Stimulated activated effector memory CD8-positive, alpha-beta T cell treated with anti-CD3 and anti-CD28 coated beads, Interleukin-12 subunit alpha, Interleukin-12 subunit beta, amount 100 ng/mL, for 72 hours (primary cell): Measurements from ENCODE around the gene ANAPC4.
A peak's percentile ranks its signal among the peaks of the same experiment; 100 is the strongest.

Source experiments
- ATAC-seq: fragments of 150-1000 bp; cut with Tn5 transposase; 2 replicates; pipeline ENCODE4 v1.10.0; 2021
- DNase-seq, 2 donors: peaks; one replicate each; pipeline ENCODE4 v3.0.0; 2021 to 2022; ENCODE audit warnings: low spot score in 2 of 2
- H3K27ac Mint-ChIP-seq: one replicate; pipeline ENCODE4 v1.8.0; 2022; ENCODE audit warnings: mild to moderate bottlenecking, mixed read lengths
- H3K36me3 Mint-ChIP-seq: one replicate; pipeline ENCODE4 v1.8.0; 2022; ENCODE audit warnings: mild to moderate bottlenecking, mixed read lengths
- H3K4me1 Mint-ChIP-seq: one replicate; pipeline ENCODE4 v1.8.0; 2022; ENCODE audit warnings: mixed read lengths
- H3K4me3 Mint-ChIP-seq: one replicate; pipeline ENCODE4 v1.8.0; 2022; ENCODE audit warnings: mild to moderate bottlenecking, mixed read lengths
- H3K9me3 Mint-ChIP-seq: one replicate; pipeline ENCODE4 v1.8.0; 2022; ENCODE audit warnings: mixed read lengths

The ANAPC4 gene

DNA sequence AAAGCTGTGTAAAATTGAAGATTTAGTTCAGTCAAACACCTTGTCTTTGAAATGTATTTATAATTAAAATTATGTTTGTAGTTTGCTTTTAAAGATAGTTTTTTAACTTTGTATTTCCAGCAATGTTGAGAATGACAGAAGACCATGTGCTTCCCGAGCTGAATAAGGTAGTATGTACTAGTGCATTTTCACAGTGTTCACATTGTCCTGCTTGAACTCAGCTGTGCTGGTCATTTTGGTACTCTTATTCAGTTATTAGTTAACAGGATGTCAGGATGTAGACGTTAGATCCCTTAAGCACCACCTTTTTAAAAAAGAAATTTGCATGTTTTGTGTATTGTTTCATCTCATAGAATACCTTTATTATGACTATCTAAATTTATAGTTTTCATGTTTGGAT, 28.4 kb downstream of the ANAPC4 start:
- Mint-ChIP-seq H3K4me3 (no peak overlapping the region), H3K9me3 (no peaks in the 10 kb centered on the region), H3K4me1 (peaks cover 2% of the 10 kb centered on the region), H3K27ac (no peak overlapping the region), H3K36me3 (peaks cover 95% of the 10 kb centered on the region)
- ATAC-seq (no peak), DNase-seq (no peak)

DNA sequence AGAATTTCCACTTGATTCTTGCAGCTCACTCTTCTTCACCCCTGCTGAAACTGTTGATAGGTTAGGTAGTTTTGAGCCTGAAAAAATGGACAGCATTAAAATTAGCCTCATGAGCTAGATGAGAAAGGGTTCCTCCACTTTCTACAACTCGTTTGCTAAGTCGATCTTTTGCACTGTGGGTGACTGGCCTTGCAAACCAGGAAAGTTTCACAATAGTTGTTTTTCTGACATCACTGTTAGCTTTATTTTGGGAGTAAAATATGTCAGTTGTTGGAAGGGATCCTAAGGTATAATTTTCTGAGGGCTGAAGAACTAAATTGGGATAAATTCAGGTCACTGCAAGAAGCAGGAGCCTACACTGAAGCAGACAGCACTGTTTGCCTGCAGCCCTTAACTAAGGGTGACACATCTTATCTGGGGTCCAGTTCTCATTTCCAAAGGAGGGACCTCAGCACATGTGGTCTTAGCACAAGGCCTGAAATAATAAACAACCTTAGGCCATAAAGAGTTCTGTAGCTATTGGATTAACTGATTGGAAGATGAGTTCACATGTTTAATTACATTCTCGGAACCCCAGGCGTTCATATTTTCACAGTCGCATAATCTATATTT, 29.1 kb downstream of the ANAPC4 start:
- Mint-ChIP-seq H3K36me3 (peaks cover 98% of the 10 kb centered on the region), H3K4me3 (no peak overlapping the region), H3K27ac (peak overlapping the region; percentile 37), H3K4me1 (no peaks in the 10 kb centered on the region), H3K9me3 (no peaks in the 10 kb centered on the region)
- ATAC-seq: no peak
- no peak for DNase-seq

DNA sequence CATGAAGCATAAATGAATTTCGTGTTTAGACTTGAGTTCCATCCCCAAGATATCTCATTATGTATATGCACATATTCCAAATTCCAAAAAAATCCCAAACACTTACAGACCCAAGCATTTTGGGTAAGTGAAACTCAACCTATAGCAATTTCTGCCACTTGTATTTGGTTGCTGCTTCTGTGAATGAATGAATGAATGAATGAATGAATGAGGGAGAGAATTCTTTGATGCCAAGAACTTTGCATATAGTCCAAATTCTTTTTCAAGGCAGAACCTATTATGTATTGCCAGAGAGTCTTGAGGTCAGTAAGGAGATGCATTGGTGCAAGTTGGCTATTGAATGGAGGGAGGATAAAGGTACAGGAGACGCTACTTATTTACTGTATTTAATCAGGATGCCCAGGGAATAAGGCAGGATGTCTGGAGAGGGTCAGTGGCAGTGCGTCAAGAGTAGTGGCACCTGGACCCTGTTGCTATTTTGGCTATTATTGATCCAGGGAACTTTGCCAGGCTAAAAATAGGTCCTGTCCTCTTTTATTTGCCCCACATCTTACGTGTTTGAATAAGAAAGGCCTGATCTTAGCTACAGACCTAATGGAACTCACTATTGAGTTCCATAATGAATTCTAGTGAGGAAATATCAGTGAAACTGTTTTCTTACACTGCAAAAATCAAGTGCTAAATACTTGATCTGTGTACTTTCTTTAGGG, 33.9 kb downstream of the ANAPC4 start:
- Mint-ChIP-seq H3K36me3 (peaks cover 100% of the 10 kb centered on the region), H3K4me3 (no peak overlapping the region), H3K27ac (no peak overlapping the region), H3K4me1 (no peaks in the 10 kb centered on the region), H3K9me3 (no peaks in the 10 kb centered on the region)
- DNase-seq (no peak), ATAC-seq (no peak)

DNA sequence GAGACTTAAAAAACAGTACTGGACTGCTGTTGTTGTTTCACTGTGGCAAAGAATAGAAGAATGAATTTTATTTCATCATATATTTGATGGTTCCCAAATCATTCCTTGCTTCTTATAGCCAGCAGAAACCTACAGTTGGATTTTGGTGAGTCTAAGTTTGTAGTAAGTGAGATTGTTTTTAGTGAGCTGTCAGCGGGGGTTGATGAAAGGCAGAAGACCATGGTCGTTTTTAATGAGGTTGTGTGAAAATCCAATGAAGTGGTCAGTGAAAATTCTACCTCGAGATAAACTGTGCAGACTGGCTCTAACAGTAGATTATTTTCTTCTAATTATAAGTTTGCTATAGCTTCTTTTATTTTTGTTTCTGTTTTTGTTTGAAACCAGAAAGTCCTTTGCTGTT, 36.2 kb downstream of the ANAPC4 start:
- Mint-ChIP-seq H3K4me3 (no peak overlapping the region), H3K4me1 (no peaks in the 10 kb centered on the region), H3K27ac (peak overlapping the region; percentile 29), H3K9me3 (no peaks in the 10 kb centered on the region), H3K36me3 (peaks cover 100% of the 10 kb centered on the region)
- no peak for ATAC-seq
- no peak for DNase-seq

DNA sequence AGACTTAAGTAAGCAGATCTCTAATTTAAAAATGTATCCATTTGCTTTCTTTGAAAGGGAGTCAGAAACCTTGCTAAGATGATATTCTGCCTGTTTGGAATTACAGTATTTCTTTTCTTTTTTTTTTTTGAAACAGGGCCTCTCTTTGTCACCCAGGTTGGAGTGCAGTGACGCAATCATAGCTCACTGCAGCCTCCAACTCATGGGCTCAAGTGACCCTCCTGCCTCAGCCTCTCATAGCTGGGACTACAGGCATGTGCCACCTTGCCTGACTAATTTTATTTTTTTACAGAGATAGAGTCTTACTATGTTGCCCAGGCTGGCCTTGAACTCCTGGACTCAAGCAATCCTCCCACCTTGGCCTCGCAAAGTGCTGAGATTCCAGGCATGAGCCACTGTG, 40.0 kb downstream of the ANAPC4 start:
- no peak overlapping the region for H3K4me3 Mint-ChIP-seq
- H3K9me3 Mint-ChIP-seq: no peaks in the 10 kb centered on the region
- no peak overlapping the region for H3K27ac Mint-ChIP-seq
- no peaks in the 10 kb centered on the region for H3K4me1 Mint-ChIP-seq
- DNase-seq (no peak), ATAC-seq (no peak)
- peaks cover 77% of the 10 kb centered on the region for H3K36me3 Mint-ChIP-seq

DNA sequence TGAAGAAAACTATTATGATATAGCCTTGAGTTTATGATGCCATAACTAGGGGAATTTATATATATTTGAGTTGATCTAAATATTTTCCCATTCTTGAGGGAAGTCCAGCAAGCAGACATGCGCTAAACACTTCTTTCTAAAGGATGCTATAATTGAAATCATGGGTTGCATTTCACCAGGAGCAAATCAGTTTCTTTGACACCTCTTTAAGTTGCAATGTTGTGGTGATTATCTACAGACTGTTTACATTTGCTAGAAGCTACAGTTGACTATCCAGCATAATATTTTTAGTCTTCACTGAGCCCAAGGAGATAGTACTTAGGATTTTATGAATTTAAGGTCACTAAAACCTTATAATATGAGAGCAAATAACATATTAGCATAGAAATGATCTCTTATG, 43.9 kb downstream of the ANAPC4 start:
- H3K27ac Mint-ChIP-seq: no peak overlapping the region
- H3K36me3 Mint-ChIP-seq: peaks cover 38% of the 10 kb centered on the region
- DNase-seq (no peak), ATAC-seq (no peak)
- H3K4me3 Mint-ChIP-seq: no peak overlapping the region
- no peaks in the 10 kb centered on the region for H3K4me1 Mint-ChIP-seq
- H3K9me3 Mint-ChIP-seq: no peaks in the 10 kb centered on the region

DNA sequence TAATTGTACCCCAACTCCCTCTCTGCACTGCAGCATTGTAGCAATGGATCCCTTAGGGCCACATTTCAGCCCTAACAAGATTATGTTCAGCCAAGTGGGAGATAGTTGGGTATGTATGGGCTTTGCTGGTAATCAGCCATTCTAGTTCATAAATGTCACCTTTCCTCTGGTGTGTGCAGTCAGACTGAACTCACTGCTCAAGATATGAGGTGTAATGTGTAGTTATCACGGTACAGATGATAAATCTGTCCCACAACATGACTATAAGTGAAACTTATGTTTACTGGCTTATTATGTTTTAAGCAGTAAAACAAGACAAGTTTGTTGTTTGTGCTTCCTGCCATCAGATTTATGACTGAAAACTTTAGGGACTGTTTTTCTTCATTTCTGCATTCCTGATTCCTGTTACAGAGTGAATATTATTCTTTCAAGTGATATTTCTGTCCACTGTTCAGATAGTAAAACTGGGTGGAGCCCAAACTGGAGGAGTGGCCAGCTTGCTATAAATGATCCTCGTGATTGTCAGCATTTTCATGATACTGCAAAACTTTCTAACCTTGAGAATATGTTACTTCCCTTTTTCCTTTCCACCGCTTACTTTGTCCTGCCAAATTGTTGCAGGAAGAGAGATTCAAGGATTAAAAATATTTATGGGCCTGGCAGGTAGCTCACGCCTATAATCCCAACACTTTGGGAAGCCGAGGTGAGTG, 44.9 kb downstream of the ANAPC4 start:
- Mint-ChIP-seq H3K4me3 (no peak overlapping the region), H3K9me3 (no peaks in the 10 kb centered on the region), H3K27ac (no peak overlapping the region), H3K36me3 (peaks cover 27% of the 10 kb centered on the region), H3K4me1 (no peaks in the 10 kb centered on the region)
- DNase-seq (no peak), ATAC-seq (peak; percentile 96)

DNA sequence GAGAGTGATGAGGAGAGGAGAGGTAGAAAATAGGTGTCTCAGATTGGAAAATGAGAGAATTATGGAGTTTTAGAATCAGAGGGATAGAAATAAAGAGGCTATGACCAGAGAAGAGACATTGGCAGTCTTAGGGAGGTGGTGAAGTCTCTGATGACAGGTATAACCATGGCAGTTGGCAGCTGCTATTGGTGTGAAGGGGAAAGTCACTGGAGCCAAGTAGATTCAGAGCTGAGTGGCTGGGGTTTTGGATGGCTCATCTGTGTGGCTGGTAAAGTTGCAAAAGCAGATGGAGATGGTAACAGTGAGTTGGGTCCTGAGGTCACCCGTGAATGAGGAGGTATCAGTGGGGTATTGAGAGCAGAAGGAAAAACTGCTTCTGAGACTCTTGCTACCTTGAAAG, 46.5 kb downstream of the ANAPC4 start:
- no peak overlapping the region for H3K4me3 Mint-ChIP-seq
- H3K36me3 Mint-ChIP-seq: peaks cover 12% of the 10 kb centered on the region
- H3K9me3 Mint-ChIP-seq: no peaks in the 10 kb centered on the region
- H3K4me1 Mint-ChIP-seq: no peaks in the 10 kb centered on the region
- DNase-seq: no peak
- no peak overlapping the region for H3K27ac Mint-ChIP-seq
- no peak for ATAC-seq

DNA sequence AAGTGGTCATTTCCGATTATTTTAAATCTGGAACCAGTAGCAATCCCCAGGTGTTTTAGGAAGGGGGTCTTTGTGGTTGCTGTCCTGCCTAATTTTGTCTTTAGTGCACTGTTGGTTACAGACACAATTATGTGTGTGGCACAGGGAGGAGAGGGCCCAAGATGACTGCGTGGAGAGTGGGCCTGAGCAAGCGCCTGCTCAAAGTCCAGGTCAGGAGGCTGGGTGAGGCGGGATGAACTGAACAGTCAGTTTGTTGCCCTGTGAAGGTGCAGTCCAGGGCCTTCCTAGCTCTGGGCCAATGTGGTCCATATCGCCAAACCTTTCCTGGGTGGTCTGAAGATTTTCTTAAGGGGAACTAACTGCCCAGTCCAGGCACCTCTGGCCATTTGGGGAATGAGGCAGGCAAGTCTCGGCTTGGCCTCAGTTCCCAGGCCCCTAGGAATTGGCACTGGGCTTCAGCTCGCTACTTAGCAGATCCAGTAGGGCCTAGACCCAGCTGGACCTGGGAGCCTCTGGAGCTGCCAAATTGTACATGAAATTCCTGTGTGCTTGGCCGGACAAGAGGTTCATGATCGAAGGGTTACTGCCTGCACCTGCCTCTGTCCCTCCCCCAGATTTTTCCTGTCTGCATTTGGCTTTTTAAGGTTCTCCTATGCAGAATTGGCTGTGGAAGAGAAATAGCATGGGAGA, 47.6 kb downstream of the ANAPC4 start:
- no peak for ATAC-seq

DNA sequence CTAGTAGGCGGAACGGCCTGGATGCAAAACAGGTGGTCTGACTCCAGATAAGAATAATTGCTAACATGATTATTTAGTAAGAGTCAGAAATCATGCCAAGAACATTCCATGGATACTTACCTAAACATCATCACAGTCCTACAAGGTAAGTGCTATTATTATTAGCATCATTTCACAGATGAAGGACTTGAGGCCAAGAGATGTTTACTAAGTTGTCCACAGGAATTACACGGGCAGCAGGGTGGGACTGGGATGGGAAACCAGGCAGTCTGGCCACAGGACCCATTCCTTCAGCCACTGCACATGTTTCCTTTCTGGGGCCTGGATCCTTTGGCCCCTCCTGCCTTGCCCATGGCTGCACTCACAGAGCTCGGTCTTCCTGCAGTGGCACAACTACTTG, 48.3 kb downstream of the ANAPC4 start:
- no peak for DNase-seq
- no peak for ATAC-seq
- Mint-ChIP-seq H3K4me3 (no peak overlapping the region), H3K4me1 (no peaks in the 10 kb centered on the region), H3K36me3 (no peaks in the 10 kb centered on the region), H3K9me3 (no peaks in the 10 kb centered on the region), H3K27ac (no peak overlapping the region)

More for the DNA sequence above, 47.6 kb downstream of the ANAPC4 start:
- H3K9me3 Mint-ChIP-seq: no peaks in the 10 kb centered on the region
- H3K36me3 Mint-ChIP-seq: peaks cover under 1% of the 10 kb centered on the region
- no peak overlapping the region for H3K27ac Mint-ChIP-seq
- no peak for DNase-seq
- no peaks in the 10 kb centered on the region for H3K4me1 Mint-ChIP-seq
- H3K4me3 Mint-ChIP-seq: no peak overlapping the region

DNA sequence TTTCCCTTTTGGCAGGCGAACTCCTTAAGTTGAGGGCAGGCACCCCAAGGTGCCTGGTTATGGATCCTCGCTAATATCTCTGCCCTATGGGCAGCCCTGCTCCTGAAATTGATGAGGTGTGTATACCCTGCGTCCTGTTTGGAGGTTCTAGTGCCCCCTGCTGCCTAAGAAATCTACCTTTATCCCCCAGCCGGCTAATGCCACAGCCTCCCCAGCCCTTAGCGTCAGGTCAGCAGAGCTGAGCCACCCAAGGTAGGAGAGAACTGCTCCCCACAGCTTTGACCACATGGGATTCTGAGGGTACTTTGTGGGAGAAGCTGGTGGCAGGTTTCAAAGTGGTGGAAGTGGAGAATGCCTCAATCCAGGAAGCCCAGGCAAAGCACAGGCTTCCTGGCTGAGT, 50.8 kb downstream of the ANAPC4 start:
- no peaks in the 10 kb centered on the region for H3K9me3 Mint-ChIP-seq
- DNase-seq (no peak), ATAC-seq (no peak)
- H3K27ac Mint-ChIP-seq: no peak overlapping the region
- H3K4me1 Mint-ChIP-seq: no peaks in the 10 kb centered on the region
- no peaks in the 10 kb centered on the region for H3K36me3 Mint-ChIP-seq
- H3K4me3 Mint-ChIP-seq: no peak overlapping the region

DNA sequence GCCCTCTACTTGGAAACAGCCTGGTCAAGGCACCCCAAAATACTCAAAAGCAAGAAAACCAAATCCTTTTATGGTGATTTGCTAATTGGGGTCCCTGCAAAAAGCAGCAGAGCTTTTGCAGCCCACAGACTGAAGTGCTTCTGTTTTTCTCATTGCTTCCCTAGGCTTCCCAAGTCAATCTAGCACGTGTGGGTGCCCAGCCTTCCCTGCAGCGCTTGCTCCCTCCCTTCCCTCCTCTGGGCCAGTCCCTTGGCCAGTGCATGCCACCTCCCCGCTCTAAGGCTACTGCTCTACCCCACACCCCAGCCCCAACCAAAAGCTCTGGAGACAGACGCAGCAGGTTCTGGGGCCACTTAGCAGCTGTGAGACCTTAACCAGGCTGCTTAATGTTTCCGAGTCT, 53.6 kb downstream of the ANAPC4 start:
- no peak overlapping the region for H3K4me3 Mint-ChIP-seq
- no peaks in the 10 kb centered on the region for H3K36me3 Mint-ChIP-seq
- ATAC-seq (no peak), DNase-seq (no peak)
- no peak overlapping the region for H3K27ac Mint-ChIP-seq
- no peaks in the 10 kb centered on the region for H3K4me1 Mint-ChIP-seq
- H3K9me3 Mint-ChIP-seq: no peaks in the 10 kb centered on the region

DNA sequence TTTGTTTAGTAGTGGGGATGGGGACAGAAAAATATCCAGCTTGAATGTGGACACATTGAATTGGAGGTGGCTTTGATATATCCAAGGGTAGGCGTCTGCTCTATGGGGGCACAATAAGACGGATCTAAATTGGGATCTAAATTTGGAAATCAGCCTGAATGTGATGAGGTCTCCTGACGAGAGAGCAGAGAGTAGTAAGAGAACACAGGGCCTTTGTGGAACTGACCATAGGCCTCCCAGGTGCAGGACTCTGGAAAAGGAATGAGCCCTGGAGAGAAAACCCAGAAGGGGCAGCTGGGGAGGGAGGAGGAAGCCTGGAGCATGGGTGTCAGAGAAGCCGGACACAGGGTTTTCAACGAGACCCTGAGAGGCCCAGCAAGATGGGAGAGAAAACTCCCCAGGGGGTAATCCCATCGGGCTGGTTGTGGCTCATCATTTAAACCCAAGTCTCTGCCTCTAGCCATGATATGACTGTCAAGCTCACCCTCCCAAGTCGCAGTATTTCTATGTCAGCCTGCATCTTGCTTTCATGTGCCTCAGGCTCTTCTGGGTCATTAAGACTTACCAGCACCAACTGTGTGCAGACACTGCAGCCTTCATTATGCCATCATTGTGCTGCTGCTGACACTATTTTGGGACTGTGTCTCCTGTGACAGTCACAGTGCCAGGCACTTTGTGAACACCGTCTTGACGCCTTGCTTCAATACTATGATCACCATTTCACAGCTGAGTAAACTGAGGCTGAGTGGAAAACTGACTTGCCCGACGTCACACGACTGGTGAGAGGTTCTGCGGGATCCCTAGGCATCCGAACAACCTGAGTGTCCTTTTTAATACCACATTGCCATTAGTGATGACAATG, 57.1 kb downstream of the ANAPC4 start:
- DNase-seq: no peak
- H3K36me3 Mint-ChIP-seq: no peaks in the 10 kb centered on the region
- H3K27ac Mint-ChIP-seq: no peak overlapping the region
- peaks cover 2% of the 10 kb centered on the region for H3K9me3 Mint-ChIP-seq
- no peaks in the 10 kb centered on the region for H3K4me1 Mint-ChIP-seq
- peak; percentile 28 for ATAC-seq
- no peak overlapping the region for H3K4me3 Mint-ChIP-seq

DNA sequence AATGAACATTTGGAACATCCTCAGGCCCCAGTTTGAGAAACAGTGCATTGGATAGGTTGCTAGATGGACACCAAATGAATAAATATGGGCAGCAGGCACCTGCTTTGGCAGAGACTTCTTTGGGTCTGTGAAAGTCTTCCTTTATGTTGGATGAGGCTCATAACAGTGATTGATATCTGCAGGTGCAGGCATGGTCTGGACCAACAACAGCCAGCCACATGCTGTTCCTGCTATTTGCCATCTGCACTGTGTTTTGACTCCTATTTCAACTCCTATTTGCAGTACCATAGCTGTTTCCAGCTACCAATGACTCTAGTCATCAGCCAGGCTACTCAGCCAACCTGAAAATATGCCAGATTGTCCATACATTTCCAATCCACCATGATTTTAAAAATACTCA, 60.9 kb downstream of the ANAPC4 start:
- Mint-ChIP-seq H3K9me3 (peaks cover 2% of the 10 kb centered on the region), H3K27ac (no peak overlapping the region), H3K36me3 (no peaks in the 10 kb centered on the region), H3K4me3 (no peak overlapping the region), H3K4me1 (no peaks in the 10 kb centered on the region)
- ATAC-seq (no peak), DNase-seq (no peak)
